T-helper 9 cell (primary cell): ENCODE results near the gene SPAG16.
"Not testable (repeated sequence)": the region's sequence is repeated elsewhere in the genome, so short reads cannot be mapped to it uniquely, and the experiment has no call there.

ENCODE experiments used
- DNase-seq: peaks from one replicate; pipeline ENCODE4 v3.0.0-alpha.2; 2020

The SPAG16 gene

GRCh38 chr2:213274143-213274542 lies 10.1 kb upstream of the SPAG16 start:
- no peak for DNase-seq

GRCh38 chr2:213275265-213275664 lies 9.0 kb upstream of the SPAG16 start:
- no peak for DNase-seq

- DNase-seq, result not testable (repeated sequence)
Observed at GRCh38 chr2:213277134-213277533, 7.1 kb upstream of the SPAG16 start.

- DNase-seq, result no peak
Observed at GRCh38 chr2:213279116-213279620, 5.1 kb upstream of the SPAG16 start.

GRCh38 chr2:213279971-213280370 lies 4.3 kb upstream of the SPAG16 start:
- no peak for DNase-seq

GRCh38 chr2:213281156-213281555 lies 3.1 kb upstream of the SPAG16 start:
- DNase-seq, result no peak

GRCh38 chr2:213285404-213285803 lies 1.1 kb downstream of the SPAG16 start:
- no peak for DNase-seq

GRCh38 chr2:213286161-213286560 lies 1.9 kb downstream of the SPAG16 start:
- no peak for DNase-seq

- DNase-seq, result no peak
Observed at GRCh38 chr2:213288913-213289700, 4.8 kb downstream of the SPAG16 start.

- no peak for DNase-seq
Observed at GRCh38 chr2:213290501-213290900, 6.2 kb downstream of the SPAG16 start.

- DNase-seq, result no peak
Observed at GRCh38 chr2:213296270-213296669, 12.0 kb downstream of the SPAG16 start.

GRCh38 chr2:213306316-213306942 lies 22.2 kb downstream of the SPAG16 start:
- no peak for DNase-seq

- no peak for DNase-seq
Observed at GRCh38 chr2:213315168-213315876, 31.1 kb downstream of the SPAG16 start.

- DNase-seq, result no peak
Observed at GRCh38 chr2:213316001-213316735, 31.9 kb downstream of the SPAG16 start.

GRCh38 chr2:213317929-213318328 lies 33.7 kb downstream of the SPAG16 start:
- DNase-seq, result no peak

- no peak for DNase-seq
Observed at GRCh38 chr2:213320604-213321003, 36.3 kb downstream of the SPAG16 start.

GRCh38 chr2:213336253-213336770 lies 52.0 kb downstream of the SPAG16 start:
- no peak for DNase-seq

GRCh38 chr2:213353419-213353818 lies 69.2 kb downstream of the SPAG16 start:
- no peak for DNase-seq

- DNase-seq, result no peak
Observed at GRCh38 chr2:213376644-213377043, 92.4 kb downstream of the SPAG16 start.

GRCh38 chr2:213407027-213407426 lies 122.8 kb downstream of the SPAG16 start:
- DNase-seq, result not testable (repeated sequence)

- DNase-seq, result not testable (repeated sequence)
Observed at GRCh38 chr2:213408426-213409070, 124.3 kb downstream of the SPAG16 start.

GRCh38 chr2:213410687-213411086 lies 126.4 kb downstream of the SPAG16 start:
- DNase-seq, result not testable (repeated sequence)
